Adrenal gland (tissue), 12 donors: Measurements from ENCODE around the gene NFE2. TPM values are rescaled to one million over a fixed set of nuclear protein-coding genes. Genes with fewer than 3 reads are reported as not detected.

Experiments
- DNase-seq, 7 donors: peaks; one replicate each; pipeline ENCODE4 v3.0.0-alpha.2; 2019 to 2020
- H3K27ac ChIP-seq, 5 donors: fragments of 200-600 bp; sonication (generic) in 4 of 5; 1 replicate in 3 of 5; 2 replicates in 2 of 5; pipeline versions ENCODE4 v1.5.1 to v1.8.0; 2016 to 2020; ENCODE audit warnings: mild to moderate bottlenecking in 1 of 5
- H3K27me3 ChIP-seq: fragments of 200-600 bp; 2 replicates; pipeline ENCODE4 v1.8.0; 2021
- H3K36me3 ChIP-seq, 2 donors: fragments of 200-600 bp; replicated peaks in 1 of 2; 1 replicate in 1 of 2; 2 replicates in 1 of 2; pipeline versions ENCODE4 v1.5.1 to v1.8.0; 2018 to 2022
- H3K4me1 ChIP-seq, 2 donors: fragments of 200-600 bp; replicated peaks in 1 of 2; 1 replicate in 1 of 2; 2 replicates in 1 of 2; pipeline versions ENCODE4 v1.5.1 to v1.8.0; 2018 to 2021
- H3K4me3 ChIP-seq, 4 donors: fragments of 200-600 bp; sonication (generic) in 3 of 4; one replicate each; pipeline ENCODE4 v1.5.1; 2016 to 2018
- H3K9me3 ChIP-seq, 3 donors: fragments of 200-600 bp; sonication (generic) in 1 of 3; replicated peaks in 1 of 3; 1 replicate in 2 of 3; 2 replicates in 1 of 3; pipeline versions ENCODE4 v1.5.1 to v1.8.0; 2016 to 2021
- CTCF ChIP-seq, 6 experiments: fragments of 450-650 bp in 4 of 6; fragments of 200-600 bp in 2 of 6; sonication (generic) in 1 of 6; IDR thresholded peaks; 1 replicate in 5 of 6; 2 replicates in 1 of 6; pipeline versions ENCODE4 v1.5.1 to v1.8.0; 2016 to 2021; ENCODE audit warnings: antibody characterized with exemption in 6 of 6, mild to moderate bottlenecking in 2 of 6, moderate library complexity in 1 of 6
- POLR2A ChIP-seq, 2 donors: fragments of 450-650 bp; IDR thresholded peaks; one replicate each; pipeline ENCODE4 v1.6.1; 2017; ENCODE audit warnings: antibody characterized with exemption in 2 of 2, mild to moderate bottlenecking in 2 of 2, moderate library complexity in 1 of 2
- WGBS, 4 donors: extraction: QIAGEN DNeasy Blood & Tissue Kit in 2 of 4; methylation state at CpG; one replicate each; pipeline versions ENCODE4 v1.1.5 to v1.1.7; 2013 to 2017; 5-methylcytosine and 5-hydroxymethylcytosine counted together
- intact Hi-C, 2 donors: fragments of 100-400 bp; cut with DNase I; formaldehyde crosslinking; loops; one replicate each; pipeline versions ENCODE4 v1.14.1 to v1.15.0; 2022 to 2023
- polyA plus RNA-seq, 3 donors: library from polyadenylated mRNA; stranded (reverse); fragments of 200-250 nt in 2 of 3; fragments of 350-450 nt in 1 of 3; fragmentation: Illumina TruSeq in 1 of 3; extraction: RNeasy Lipid Tissue Mini Kit (QIAGEN cat#74804) in 1 of 3; gene quantifications; one replicate each; pipeline ENCODE4 v1.2.3, GENCODE V29; 2013 to 2014
- total RNA-seq, 9 donors: library from RNA; depleted of rRNA in 4 of 9; stranded (reverse); fragments of >200 nt in 4 of 9; fragments of 120-200 nt in 1 of 9; fragmentation: NEBNext Ultra II Directional in 1 of 9; extraction: Animal tissue kit (Norgen Biotek cat#: 25700) in 1 of 9; gene quantifications; one replicate each; pipeline versions ENCODE4 v1.1.0 to v1.2.4, GENCODE V29; 2013 to 2023
- donor health status: healthy with polysubstance abuse.
- donor health status: Bipolar disorder and iron deficiency.
- donor health status: DM: yes; HTN: yes; CAD: no.
- donor health status: DM: no; HTN: no; CAD: no.
- donor health status: DM: no; HTN: no; CAD: no.
- donor health status: DM: yes; HTN: yes; CAD: no.

The NFE2 gene
- total and polyA plus RNA-seq, 12 donors = 0.13 to 3.8 (median 0.60) TPM; not detected in 6

GRCh38 chr12:54279632-54280467 lies 21.0 kb downstream of the NFE2 start, which contains the start of gene CBX5:
TSS of gene CBX5 (minus strand) at chr12:54280122. CDS start at chr12:54257650, 22,472 bp downstream.
- TF ChIP-seq POLR2A (IDR thresholded peaks at IDR 0.05) = peak; percentile 35 to 97
- TF ChIP-seq CTCF (IDR thresholded peaks at IDR 0.05) = no peak
- Histone ChIP-seq H3K9me3 (no peaks in the 10 kb centered on the region), H3K4me1 (peaks cover 47 to 51% of the 10 kb centered on the region in 2 donors), H3K27me3 (no peaks in the 10 kb centered on the region), H3K36me3 (peaks cover 0 to 29% of the 10 kb centered on the region in 2 donors), H3K4me3 (peak within 1 kb of the TSS; percentile 69 to 93 (median 76)), H3K27ac (peak within 1 kb of the TSS; percentile 90 to 99 (median 92))
- intact Hi-C loops = no loop called here
- WGBS, 4 donors = 0 to 1% (median 0%) methylated on average over 28 to 49 of the region's 49 CpGs
- peak; percentile 99 to 100 (median 99) for DNase-seq

GRCh38 chr12:54279227-54279631 lies 21.6 kb downstream of the NFE2 start:
- 0 to 1% (median 0%) methylated on average over 13 to 19 of the region's 19 CpGs for WGBS, 4 donors
- H3K4me1 ChIP-seq = peaks cover 45 to 46% of the 10 kb centered on the region in 2 donors
- H3K27me3 ChIP-seq = no peaks in the 10 kb centered on the region
- intact Hi-C loops = no loop called here
- peak overlapping the region; percentile 44 to 99 (median 92) for H3K27ac ChIP-seq
- TF ChIP-seq POLR2A (IDR thresholded peaks at IDR 0.05) = peak in 1 of 2 donors; percentile 72
- no peak for TF ChIP-seq CTCF (IDR thresholded peaks at IDR 0.05)
- no peak for DNase-seq
- no peaks in the 10 kb centered on the region for H3K9me3 ChIP-seq
- peaks cover 0 to 29% of the 10 kb centered on the region in 2 donors for H3K36me3 ChIP-seq
- peak overlapping the region in 3 of 4 donors; percentile 13 to 69 (median 29) for H3K4me3 ChIP-seq

GRCh38 chr12:54277823-54278276 lies 23.0 kb downstream of the NFE2 start:
- no peak for TF ChIP-seq CTCF (IDR thresholded peaks at IDR 0.05)
- TF ChIP-seq POLR2A (IDR thresholded peaks at IDR 0.05) = no peak
- H3K4me1 ChIP-seq = peaks cover 31 to 32% of the 10 kb centered on the region in 2 donors
- intact Hi-C loops = no loop called here
- no peaks in the 10 kb centered on the region for H3K27me3 ChIP-seq
- H3K9me3 ChIP-seq = no peaks in the 10 kb centered on the region
- H3K4me3 ChIP-seq = peak overlapping the region in 1 of 4 donors; percentile 69
- H3K27ac ChIP-seq = peak overlapping the region in 2 of 5 donors; percentile 92 to 99
- DNase-seq = peak in 2 of 7 donors; percentile 53 to 56
- peaks cover 0 to 15% of the 10 kb centered on the region in 2 donors for H3K36me3 ChIP-seq
- 24 to 34% (median 30%) methylated on average over 5 of the region's 5 CpGs for WGBS, 4 donors

GRCh38 chr12:54276368-54276767 lies 24.4 kb downstream of the NFE2 start:
- no peak for DNase-seq
- Histone ChIP-seq H3K27me3 (no peaks in the 10 kb centered on the region), H3K9me3 (no peaks in the 10 kb centered on the region), H3K4me1 (peaks cover 27 to 32% of the 10 kb centered on the region in 2 donors), H3K36me3 (peaks cover 0 to under 1% of the 10 kb centered on the region in 2 donors), H3K4me3 (no peak overlapping the region), H3K27ac (no peak overlapping the region)
- WGBS, 4 donors = 85 to 92% (median 91%) methylated on average over 3 of the region's 3 CpGs
- no peak for TF ChIP-seq POLR2A (IDR thresholded peaks at IDR 0.05)
- TF ChIP-seq CTCF (IDR thresholded peaks at IDR 0.05) = no peak
- intact Hi-C loops = no loop called here
